ENCODE measurements around the gene THEMIS.

Gene THEMIS

GRCh38 chr6:127845242-127845641 is 55.6 kb downstream of the THEMIS start:
- TF ChIP-seq SUZ12 (IDR thresholded peaks at IDR 0.05; ENCODE audit: extremely low read depth, insufficient read depth, insufficient read length) (no peak), YY1 (IDR thresholded peaks at IDR 0.05; ENCODE audit: insufficient read depth, insufficient read length) (no peak), ZNF274 (IDR thresholded peaks at IDR 0.05; ENCODE audit: low read depth, low read length) (no peak)
- no peak for DNase-seq (ENCODE audit: low read depth, low spot score)
- H3K36me3 ChIP-seq (ENCODE audit: insufficient read depth, insufficient read length, low read length) = no peaks in the 10 kb centered on the region
- H3K4me3 ChIP-seq (ENCODE audit: insufficient read length, low read depth) = no peak overlapping the region
- no peak overlapping the region for H3K9ac ChIP-seq (ENCODE audit: insufficient read length, low read depth)
- no peaks in the 10 kb centered on the region for H3K27me3 ChIP-seq (ENCODE audit: insufficient read depth, insufficient read length)
- H3K4me1 ChIP-seq (ENCODE audit: insufficient read depth, insufficient read length) = no peaks in the 10 kb centered on the region
- H3K9me3 ChIP-seq (ENCODE audit: insufficient read depth, low read length) = no peaks in the 10 kb centered on the region

- H3K27me3 ChIP-seq (ENCODE audit: insufficient read depth, insufficient read length) = no peaks in the 10 kb centered on the region
- H3K9ac ChIP-seq (ENCODE audit: insufficient read length, low read depth) = no peak overlapping the region
- H3K4me1 ChIP-seq (ENCODE audit: insufficient read depth, insufficient read length) = no peaks in the 10 kb centered on the region
- no peak for DNase-seq (ENCODE audit: low read depth, low spot score)
- H3K36me3 ChIP-seq (ENCODE audit: insufficient read depth, insufficient read length, low read length) = no peaks in the 10 kb centered on the region
- no peaks in the 10 kb centered on the region for H3K9me3 ChIP-seq (ENCODE audit: insufficient read depth, low read length)
- TF ChIP-seq YY1 (IDR thresholded peaks at IDR 0.05; ENCODE audit: insufficient read depth, insufficient read length) (no peak), SUZ12 (IDR thresholded peaks at IDR 0.05; ENCODE audit: extremely low read depth, insufficient read depth, insufficient read length) (no peak)
- no peak overlapping the region for H3K4me3 ChIP-seq (ENCODE audit: insufficient read length, low read depth)
Measured at GRCh38 chr6:127844529-127844928, 56.3 kb downstream of the THEMIS start.

GRCh38 chr6:127843582-127843981 is 57.3 kb downstream of the THEMIS start:
- H3K9ac ChIP-seq (ENCODE audit: insufficient read length, low read depth) = no peak overlapping the region
- H3K4me3 ChIP-seq (ENCODE audit: insufficient read length, low read depth) = no peak overlapping the region
- DNase-seq (ENCODE audit: low read depth, low spot score) = no peak
- H3K4me1 ChIP-seq (ENCODE audit: insufficient read depth, insufficient read length) = no peaks in the 10 kb centered on the region
- H3K9me3 ChIP-seq (ENCODE audit: insufficient read depth, low read length) = no peaks in the 10 kb centered on the region
- TF ChIP-seq ZNF274 (IDR thresholded peaks at IDR 0.05; ENCODE audit: low read depth, low read length) (no peak), YY1 (IDR thresholded peaks at IDR 0.05; ENCODE audit: insufficient read depth, insufficient read length) (no peak), SUZ12 (IDR thresholded peaks at IDR 0.05; ENCODE audit: extremely low read depth, insufficient read depth, insufficient read length) (no peak)
- H3K27me3 ChIP-seq (ENCODE audit: insufficient read depth, insufficient read length) = no peaks in the 10 kb centered on the region
- H3K36me3 ChIP-seq (ENCODE audit: insufficient read depth, insufficient read length, low read length) = no peaks in the 10 kb centered on the region

GRCh38 chr6:127842562-127842961 is 58.3 kb downstream of the THEMIS start:
- H3K4me3 ChIP-seq (ENCODE audit: insufficient read length, low read depth) = no peak overlapping the region
- DNase-seq (ENCODE audit: low read depth, low spot score) = no peak
- H3K9ac ChIP-seq (ENCODE audit: insufficient read length, low read depth) = no peak overlapping the region
- TF ChIP-seq YY1 (IDR thresholded peaks at IDR 0.05; ENCODE audit: insufficient read depth, insufficient read length) (no peak), ZNF274 (IDR thresholded peaks at IDR 0.05; ENCODE audit: low read depth, low read length) (no peak), SUZ12 (IDR thresholded peaks at IDR 0.05; ENCODE audit: extremely low read depth, insufficient read depth, insufficient read length) (no peak)
- no peaks in the 10 kb centered on the region for H3K36me3 ChIP-seq (ENCODE audit: insufficient read depth, insufficient read length, low read length)
- no peaks in the 10 kb centered on the region for H3K4me1 ChIP-seq (ENCODE audit: insufficient read depth, insufficient read length)
- H3K9me3 ChIP-seq (ENCODE audit: insufficient read depth, low read length) = no peaks in the 10 kb centered on the region
- no peaks in the 10 kb centered on the region for H3K27me3 ChIP-seq (ENCODE audit: insufficient read depth, insufficient read length)

- H3K4me3 ChIP-seq (ENCODE audit: insufficient read length, low read depth) = no peak overlapping the region
- no peak overlapping the region for H3K9ac ChIP-seq (ENCODE audit: insufficient read length, low read depth)
- H3K36me3 ChIP-seq (ENCODE audit: insufficient read depth, insufficient read length, low read length) = no peaks in the 10 kb centered on the region
- no peaks in the 10 kb centered on the region for H3K9me3 ChIP-seq (ENCODE audit: insufficient read depth, low read length)
- TF ChIP-seq YY1 (IDR thresholded peaks at IDR 0.05; ENCODE audit: insufficient read depth, insufficient read length) = no peak
- no peaks in the 10 kb centered on the region for H3K4me1 ChIP-seq (ENCODE audit: insufficient read depth, insufficient read length)
- no peaks in the 10 kb centered on the region for H3K27me3 ChIP-seq (ENCODE audit: insufficient read depth, insufficient read length)
- DNase-seq (ENCODE audit: low read depth, low spot score) = no peak
Measured at GRCh38 chr6:127841811-127842210, 59.0 kb downstream of the THEMIS start.

- TF ChIP-seq SUZ12 (IDR thresholded peaks at IDR 0.05; ENCODE audit: extremely low read depth, insufficient read depth, insufficient read length) (no peak), ZNF274 (IDR thresholded peaks at IDR 0.05; ENCODE audit: low read depth, low read length) (no peak), YY1 (IDR thresholded peaks at IDR 0.05; ENCODE audit: insufficient read depth, insufficient read length) (no peak)
- DNase-seq (ENCODE audit: low read depth, low spot score) = no peak
- H3K4me1 ChIP-seq (ENCODE audit: insufficient read depth, insufficient read length) = no peaks in the 10 kb centered on the region
Measured at GRCh38 chr6:127834136-127834535, 66.7 kb downstream of the THEMIS start.

GRCh38 chr6:127833336-127833735 is 67.5 kb downstream of the THEMIS start:
- Histone ChIP-seq H3K4me1 (ENCODE audit: insufficient read depth, insufficient read length) (no peaks in the 10 kb centered on the region), H3K9ac (ENCODE audit: insufficient read length, low read depth) (no peak overlapping the region), H3K4me3 (ENCODE audit: insufficient read length, low read depth) (no peak overlapping the region), H3K36me3 (ENCODE audit: insufficient read depth, insufficient read length, low read length) (no peaks in the 10 kb centered on the region), H3K27me3 (ENCODE audit: insufficient read depth, insufficient read length) (no peaks in the 10 kb centered on the region), H3K9me3 (ENCODE audit: insufficient read depth, low read length) (no peaks in the 10 kb centered on the region)
- DNase-seq (ENCODE audit: low read depth, low spot score) = no peak
- no peak for TF ChIP-seq ZNF274 (IDR thresholded peaks at IDR 0.05; ENCODE audit: low read depth, low read length)
- no peak for TF ChIP-seq YY1 (IDR thresholded peaks at IDR 0.05; ENCODE audit: insufficient read depth, insufficient read length)
- no peak for TF ChIP-seq SUZ12 (IDR thresholded peaks at IDR 0.05; ENCODE audit: extremely low read depth, insufficient read depth, insufficient read length)

More at GRCh38 chr6:127834136-127834535, 66.7 kb downstream of the THEMIS start:
- Histone ChIP-seq H3K9me3 (ENCODE audit: insufficient read depth, low read length) (no peaks in the 10 kb centered on the region), H3K4me3 (ENCODE audit: insufficient read length, low read depth) (no peak overlapping the region), H3K27me3 (ENCODE audit: insufficient read depth, insufficient read length) (no peaks in the 10 kb centered on the region), H3K36me3 (ENCODE audit: insufficient read depth, insufficient read length, low read length) (no peaks in the 10 kb centered on the region), H3K9ac (ENCODE audit: insufficient read length, low read depth) (no peak overlapping the region)

- no peaks in the 10 kb centered on the region for H3K9me3 ChIP-seq (ENCODE audit: insufficient read depth, low read length)
- no peak overlapping the region for H3K9ac ChIP-seq (ENCODE audit: insufficient read length, low read depth)
- no peak overlapping the region for H3K4me3 ChIP-seq (ENCODE audit: insufficient read length, low read depth)
- no peaks in the 10 kb centered on the region for H3K4me1 ChIP-seq (ENCODE audit: insufficient read depth, insufficient read length)
- no peak for DNase-seq (ENCODE audit: low read depth, low spot score)
- no peaks in the 10 kb centered on the region for H3K36me3 ChIP-seq (ENCODE audit: insufficient read depth, insufficient read length, low read length)
- no peak for TF ChIP-seq YY1 (IDR thresholded peaks at IDR 0.05; ENCODE audit: insufficient read depth, insufficient read length)
- no peak for TF ChIP-seq SUZ12 (IDR thresholded peaks at IDR 0.05; ENCODE audit: extremely low read depth, insufficient read depth, insufficient read length)
- no peak for TF ChIP-seq ZNF274 (IDR thresholded peaks at IDR 0.05; ENCODE audit: low read depth, low read length)
- H3K27me3 ChIP-seq (ENCODE audit: insufficient read depth, insufficient read length) = no peaks in the 10 kb centered on the region
Measured at GRCh38 chr6:127832381-127832780, 68.5 kb downstream of the THEMIS start.
